Right lobe of liver (tissue), 6 donors: ENCODE results near the gene CEP112. TPM values are rescaled to one million over a fixed set of nuclear protein-coding genes. Genes with fewer than 3 reads are reported as not detected.

Experiments used
- ATAC-seq, 4 donors: fragments of 200-7000 bp; cut with Tn5 transposase; one replicate each; pipeline ENCODE4 v1.9.1; 2020; ENCODE audit warnings: mild to moderate bottlenecking in 4 of 4, moderate library complexity in 4 of 4
- DNase-seq, 3 donors: peaks; one replicate each; pipeline ENCODE4 v3.0.0-alpha.2; 2020
- H3K27ac ChIP-seq, 3 donors: fragments of 200-600 bp; one replicate each; pipeline ENCODE4 v1.8.0; 2022
- H3K27me3 ChIP-seq, 2 donors: fragments of 200-600 bp; one replicate each; pipeline ENCODE4 v1.8.0; 2022
- H3K36me3 ChIP-seq, 4 donors: fragments of 200-600 bp; sonication (generic) in 1 of 4; one replicate each; pipeline versions ENCODE4 v1.5.1 to v1.8.0; 2017 to 2022; ENCODE audit warnings: control low read depth in 1 of 4
- H3K4me1 ChIP-seq, 4 donors: fragments of 200-600 bp; sonication (generic) in 1 of 4; one replicate each; pipeline versions ENCODE4 v1.5.1 to v1.8.0; 2017 to 2022; ENCODE audit warnings: control low read depth in 1 of 4
- H3K4me3 ChIP-seq, 3 donors: fragments of 200-600 bp; one replicate each; pipeline ENCODE4 v1.8.0; 2022
- H3K9me3 ChIP-seq, 4 donors: fragments of 200-600 bp; sonication (generic) in 1 of 4; one replicate each; pipeline versions ENCODE4 v1.5.1 to v1.8.0; 2017 to 2022; ENCODE audit warnings: control low read depth in 1 of 4
- CTCF ChIP-seq, 4 donors: fragments of 200-600 bp in 3 of 4; fragments of 450-650 bp in 1 of 4; IDR thresholded peaks; one replicate each; pipeline versions ENCODE4 v1.5.1 to v1.8.0; 2016 to 2022; ENCODE audit warnings: antibody characterized with exemption in 4 of 4, mild to moderate bottlenecking in 2 of 4
- POLR2A ChIP-seq: fragments of 450-650 bp; IDR thresholded peaks from one replicate; pipeline ENCODE4 v1.6.1; 2017; ENCODE audit warnings: antibody characterized with exemption, mild to moderate bottlenecking
- WGBS: methylation state at CpG from one replicate; pipeline ENCODE4 v1.1.6; 2018; ENCODE audit warnings: low coverage, low lambda C conversion rate; ENCODE audit not compliant: insufficient coverage; ENCODE audit errors: missing lambda C conversion rate; 5-methylcytosine and 5-hydroxymethylcytosine counted together
- intact Hi-C, 2 donors: fragments of 100-400 bp; cut with DNase I; formaldehyde crosslinking; loops; one replicate each; pipeline versions ENCODE4 v1.11.2 to v1.14.1; 2022
- total RNA-seq, 6 experiments: library from RNA; depleted of rRNA in 2 of 6; stranded (reverse); fragments of >200 nt in 2 of 6; fragmentation: NEBNext Ultra II Directional in 3 of 6; extraction: Animal tissue kit (Norgen Biotek cat#: 25700) in 3 of 6; gene quantifications; one replicate each; pipeline versions ENCODE4 v1.1.0 to v1.2.4, GENCODE V29; 2016 to 2023
- donor health status: DM: no; HTN: yes; CAD: no.
- donor health status: DM: no; HTN: no; CAD: no.
- donor health status: DM: no; HTN: no; CAD: no.
- donor health status: DM: no; HTN: yes; CAD: no.
- donor health status: DM: no; HTN: yes; CAD: no.

Gene CEP112
- total RNA-seq, 6 experiments from 2014 or later: 2.2 to 4.6 (median 3.9) TPM

- H3K4me1 ChIP-seq: no peaks in the 10 kb centered on the region
- DNase-seq (no peak), ATAC-seq (peak in 1 of 4 donors; percentile 30)
- no peaks in the 10 kb centered on the region for H3K9me3 ChIP-seq
- H3K4me3 ChIP-seq: no peak overlapping the region
- intact Hi-C loops: no loop called here
- no peaks in the 10 kb centered on the region for H3K36me3 ChIP-seq
- no peaks in the 10 kb centered on the region for H3K27me3 ChIP-seq
- TF ChIP-seq CTCF (IDR thresholded peaks at IDR 0.05) (no peak), POLR2A (no peak)
- H3K27ac ChIP-seq: no peak overlapping the region
- no CpG with 5 or more reads among the region's 6 CpGs for WGBS
These were observed 417.1 kb downstream of the CEP112 start for GRCh38 chr17:65774787-65775186.

- 67% methylated on average over 6 of the region's 6 CpGs for WGBS
- Histone ChIP-seq H3K4me1 (no peaks in the 10 kb centered on the region), H3K4me3 (no peak overlapping the region), H3K9me3 (no peaks in the 10 kb centered on the region), H3K27ac (no peak overlapping the region), H3K27me3 (no peaks in the 10 kb centered on the region), H3K36me3 (no peaks in the 10 kb centered on the region)
- intact Hi-C loops: no loop called here
- ATAC-seq (no peak), DNase-seq (no peak)
- TF ChIP-seq POLR2A: no peak
- no peak for TF ChIP-seq CTCF (IDR thresholded peaks at IDR 0.05)
These were observed 418.9 kb downstream of the CEP112 start for GRCh38 chr17:65772989-65773388.

DNA sequence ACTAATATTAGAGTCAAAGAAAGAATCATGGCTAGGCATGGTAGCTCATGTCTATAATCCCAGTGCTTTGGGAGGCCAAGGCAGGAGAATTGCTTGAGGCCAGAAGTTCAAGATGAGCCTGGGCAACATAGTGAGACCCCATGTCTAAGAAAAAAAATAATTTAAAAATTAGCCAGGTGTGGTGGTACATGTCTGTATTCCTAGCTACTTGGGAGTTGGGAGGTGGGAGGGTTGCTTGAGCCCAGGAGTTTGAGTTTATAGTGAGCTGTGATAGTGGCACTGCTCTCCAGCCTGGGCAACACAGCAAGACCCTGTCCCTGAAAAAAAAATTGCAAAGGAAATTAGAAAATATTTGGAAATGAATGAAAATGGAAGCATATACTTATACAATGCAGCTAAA is 420.2 kb downstream of the CEP112 start:
- ATAC-seq (no peak), DNase-seq (no peak)
- Histone ChIP-seq H3K36me3 (no peaks in the 10 kb centered on the region), H3K4me1 (no peaks in the 10 kb centered on the region), H3K27ac (no peak overlapping the region), H3K4me3 (no peak overlapping the region), H3K9me3 (no peaks in the 10 kb centered on the region), H3K27me3 (no peaks in the 10 kb centered on the region)
- no peak for TF ChIP-seq CTCF (IDR thresholded peaks at IDR 0.05)
- TF ChIP-seq POLR2A: no peak
- intact Hi-C loops: no loop called here

GRCh38 chr17:65763786-65764185 is 428.1 kb downstream of the CEP112 start:
- TF ChIP-seq POLR2A (no peak), CTCF (IDR thresholded peaks at IDR 0.05) (no peak)
- WGBS: 69% methylated on average over 1 of the region's 1 CpG

GRCh38 chr17:65762973-65763372 is 429.0 kb downstream of the CEP112 start:
- 77% methylated on average over 4 of the region's 4 CpGs for WGBS
- Histone ChIP-seq H3K4me1 (no peaks in the 10 kb centered on the region), H3K4me3 (no peak overlapping the region), H3K9me3 (no peaks in the 10 kb centered on the region), H3K36me3 (no peaks in the 10 kb centered on the region), H3K27me3 (no peaks in the 10 kb centered on the region), H3K27ac (no peak overlapping the region)
- intact Hi-C loops: no loop called here
- TF ChIP-seq POLR2A: no peak
- TF ChIP-seq CTCF (IDR thresholded peaks at IDR 0.05): no peak
- no peak for DNase-seq
- ATAC-seq: no peak

More at GRCh38 chr17:65763786-65764185, 428.1 kb downstream of the CEP112 start:
- DNase-seq (no peak), ATAC-seq (no peak)
- no peak overlapping the region for H3K4me3 ChIP-seq
- intact Hi-C loops: no loop called here
- H3K4me1 ChIP-seq: no peaks in the 10 kb centered on the region
- no peaks in the 10 kb centered on the region for H3K36me3 ChIP-seq
- H3K9me3 ChIP-seq: no peaks in the 10 kb centered on the region
- no peak overlapping the region for H3K27ac ChIP-seq
- no peaks in the 10 kb centered on the region for H3K27me3 ChIP-seq
